ENCODE results near the gene ACOT7.

Gene ACOT7

GRCh38 chr1:6241887-6242740 is 151.5 kb downstream of the ACOT7 start:
- H3K9ac ChIP-seq (ENCODE audit: insufficient read length), result no peak overlapping the region
- no peak for TF ChIP-seq POLR2AphosphoS5 (IDR thresholded peaks at IDR 0.05; ENCODE audit: borderline replicate concordance, low read depth, low read length)
- TF ChIP-seq EZH2 (IDR thresholded peaks at IDR 0.05), result peak; percentile 76
- no peak for TF ChIP-seq FOXP2 (optimal IDR thresholded peaks at IDR 0.05; ENCODE audit: control extremely low read depth, extremely low read length, insufficient read depth)
- H3K27ac ChIP-seq, result no peak overlapping the region
- H3K4me3 ChIP-seq, result peak overlapping the region; percentile 51
- H3K36me3 ChIP-seq (ENCODE audit: insufficient read depth, low read length), result no peaks in the 10 kb centered on the region
- no peaks in the 10 kb centered on the region for H3K9me3 ChIP-seq (ENCODE audit: low read depth, low read length)
- no peak for DNase-seq (ENCODE audit: low read depth, low spot score)

GRCh38 chr1:6241107-6241886 is 152.3 kb downstream of the ACOT7 start:
- no peaks in the 10 kb centered on the region for H3K36me3 ChIP-seq (ENCODE audit: insufficient read depth, low read length)
- no peak overlapping the region for H3K9ac ChIP-seq (ENCODE audit: insufficient read length)
- no peaks in the 10 kb centered on the region for H3K9me3 ChIP-seq (ENCODE audit: low read depth, low read length)
- no peak for TF ChIP-seq POLR2AphosphoS5 (IDR thresholded peaks at IDR 0.05; ENCODE audit: borderline replicate concordance, low read depth, low read length)
- no peak for TF ChIP-seq EZH2 (IDR thresholded peaks at IDR 0.05)
- TF ChIP-seq FOXP2 (optimal IDR thresholded peaks at IDR 0.05; ENCODE audit: control extremely low read depth, extremely low read length, insufficient read depth), result no peak
- H3K4me3 ChIP-seq, result no peak overlapping the region
- DNase-seq (ENCODE audit: low read depth, low spot score), result no peak
- H3K27ac ChIP-seq, result no peak overlapping the region

GRCh38 chr1:6239950-6240768 is 153.4 kb downstream of the ACOT7 start:
- Histone ChIP-seq H3K27ac (no peak overlapping the region), H3K4me3 (no peak overlapping the region), H3K36me3 (ENCODE audit: insufficient read depth, low read length) (no peaks in the 10 kb centered on the region), H3K9ac (ENCODE audit: insufficient read length) (no peak overlapping the region), H3K9me3 (ENCODE audit: low read depth, low read length) (no peaks in the 10 kb centered on the region)
- no peak for TF ChIP-seq EZH2 (IDR thresholded peaks at IDR 0.05)
- DNase-seq (ENCODE audit: low read depth, low spot score), result no peak

- Histone ChIP-seq H3K9ac (ENCODE audit: insufficient read length) (no peak overlapping the region), H3K27ac (no peak overlapping the region), H3K36me3 (ENCODE audit: insufficient read depth, low read length) (peaks cover under 1% of the 10 kb centered on the region), H3K9me3 (ENCODE audit: low read depth, low read length) (no peaks in the 10 kb centered on the region), H3K4me3 (no peak overlapping the region)
- TF ChIP-seq FOXP2 (optimal IDR thresholded peaks at IDR 0.05; ENCODE audit: control extremely low read depth, extremely low read length, insufficient read depth), result no peak
- TF ChIP-seq POLR2AphosphoS5 (IDR thresholded peaks at IDR 0.05; ENCODE audit: borderline replicate concordance, low read depth, low read length), result no peak
- no peak for TF ChIP-seq EZH2 (IDR thresholded peaks at IDR 0.05)
- DNase-seq (ENCODE audit: low read depth, low spot score), result no peak
Measured at GRCh38 chr1:6239213-6239752, 154.3 kb downstream of the ACOT7 start.

GRCh38 chr1:6237093-6237492 is 156.5 kb downstream of the ACOT7 start:
- DNase-seq (ENCODE audit: low read depth, low spot score), result no peak
- Histone ChIP-seq H3K4me3 (no peak overlapping the region), H3K36me3 (ENCODE audit: insufficient read depth, low read length) (peaks cover 18% of the 10 kb centered on the region), H3K27ac (no peak overlapping the region), H3K9ac (ENCODE audit: insufficient read length) (no peak overlapping the region), H3K9me3 (ENCODE audit: low read depth, low read length) (no peaks in the 10 kb centered on the region)
- no peak for TF ChIP-seq FOXP2 (optimal IDR thresholded peaks at IDR 0.05; ENCODE audit: control extremely low read depth, extremely low read length, insufficient read depth)
- TF ChIP-seq EZH2 (IDR thresholded peaks at IDR 0.05), result no peak
- TF ChIP-seq POLR2AphosphoS5 (IDR thresholded peaks at IDR 0.05; ENCODE audit: borderline replicate concordance, low read depth, low read length), result no peak

GRCh38 chr1:6235296-6235677 is 158.3 kb downstream of the ACOT7 start:
- H3K9ac ChIP-seq (ENCODE audit: insufficient read length), result peak overlapping the region; percentile 73
- TF ChIP-seq EZH2 (IDR thresholded peaks at IDR 0.05) (no peak), POLR2AphosphoS5 (IDR thresholded peaks at IDR 0.05; ENCODE audit: borderline replicate concordance, low read depth, low read length) (no peak), FOXP2 (optimal IDR thresholded peaks at IDR 0.05; ENCODE audit: control extremely low read depth, extremely low read length, insufficient read depth) (no peak)
- H3K27ac ChIP-seq, result no peak overlapping the region
- no peaks in the 10 kb centered on the region for H3K9me3 ChIP-seq (ENCODE audit: low read depth, low read length)
- DNase-seq (ENCODE audit: low read depth, low spot score), result no peak
- peak overlapping the region; percentile 75 for H3K4me3 ChIP-seq
- H3K36me3 ChIP-seq (ENCODE audit: insufficient read depth, low read length), result peaks cover 34% of the 10 kb centered on the region

GRCh38 chr1:6234502-6235295 is 158.9 kb downstream of the ACOT7 start:
- Histone ChIP-seq H3K36me3 (ENCODE audit: insufficient read depth, low read length) (peaks cover 40% of the 10 kb centered on the region), H3K4me3 (peak overlapping the region; percentile 75), H3K9ac (ENCODE audit: insufficient read length) (peak overlapping the region; percentile 73), H3K9me3 (ENCODE audit: low read depth, low read length) (no peaks in the 10 kb centered on the region), H3K27ac (no peak overlapping the region)
- no peak for DNase-seq (ENCODE audit: low read depth, low spot score)
- TF ChIP-seq POLR2AphosphoS5 (IDR thresholded peaks at IDR 0.05; ENCODE audit: borderline replicate concordance, low read depth, low read length) (no peak), FOXP2 (optimal IDR thresholded peaks at IDR 0.05; ENCODE audit: control extremely low read depth, extremely low read length, insufficient read depth) (no peak), EZH2 (IDR thresholded peaks at IDR 0.05) (no peak)
